NB4 (cell line): ENCODE results near the gene SLC9A3.

Experiments
- DNase-seq: peaks from one replicate; pipeline ENCODE4 v3.0.0; 2010; ENCODE audit warnings: low read depth
- H3K4me3 ChIP-seq: one replicate; pipeline ENCODE4 v1.5.1; 2011; ENCODE audit warnings: mild to moderate bottlenecking, low read depth, low read length, moderate library complexity
- MYC ChIP-seq: IDR thresholded peaks from 2 replicates; pipeline ENCODE4 v1.6.1; 2011; ENCODE audit warnings: low read depth, low read length
- POLR2A ChIP-seq: IDR thresholded peaks from 2 replicates; pipeline ENCODE4 v1.6.1; 2011; ENCODE audit warnings: mild to moderate bottlenecking; ENCODE audit not compliant: insufficient read length; ENCODE audit errors: extremely low read depth
- TF ChIP-seq, protein P1 (sequence below): IDR thresholded peaks from one replicate; pipeline ENCODE4 v1.5.1; 2012; ENCODE audit warnings: low read depth, low read length
- TF ChIP-seq, protein P2 (sequence below): IDR thresholded peaks from 2 replicates; pipeline ENCODE4 v1.6.1; 2011; ENCODE audit warnings: low read depth, low read length

The SLC9A3 gene

DNA sequence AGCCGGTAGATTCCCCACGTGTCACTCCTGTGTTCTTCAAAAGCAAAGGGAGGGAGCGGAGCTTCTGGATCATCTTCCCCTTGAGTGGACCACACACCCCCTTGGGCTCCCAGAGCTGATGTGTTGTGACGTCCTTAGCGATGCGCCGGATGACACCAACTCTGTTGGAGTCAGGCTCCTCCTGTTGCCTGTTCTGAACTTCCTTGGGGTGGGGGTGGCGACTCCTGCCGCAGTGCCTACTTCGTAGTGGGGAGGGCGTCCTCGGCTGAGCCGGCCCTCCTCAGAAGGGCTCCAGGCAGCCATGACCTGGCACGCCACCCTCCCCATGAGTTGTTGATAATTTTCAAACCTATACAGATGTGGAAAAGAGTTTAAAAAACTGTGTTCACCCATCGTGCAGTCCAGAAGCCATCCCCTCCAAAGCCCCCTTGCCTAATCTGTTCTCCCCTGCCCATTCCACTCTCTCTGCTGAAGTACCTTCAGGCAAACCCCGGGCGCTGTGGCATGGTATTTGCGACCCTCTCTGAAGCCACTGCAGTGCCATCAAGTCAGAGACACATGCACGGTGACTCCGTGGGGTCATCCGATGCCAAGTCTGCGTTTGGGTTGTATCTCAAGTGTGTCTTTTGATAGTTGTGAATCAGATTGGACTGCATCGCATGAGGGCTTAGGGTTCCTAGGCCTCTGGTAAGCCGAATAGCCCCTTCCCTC, 64.5 kb downstream of the SLC9A3 start:
- no peak for DNase-seq
- H3K4me3 ChIP-seq = no peak overlapping the region
- TF ChIP-seq, protein P1, sequence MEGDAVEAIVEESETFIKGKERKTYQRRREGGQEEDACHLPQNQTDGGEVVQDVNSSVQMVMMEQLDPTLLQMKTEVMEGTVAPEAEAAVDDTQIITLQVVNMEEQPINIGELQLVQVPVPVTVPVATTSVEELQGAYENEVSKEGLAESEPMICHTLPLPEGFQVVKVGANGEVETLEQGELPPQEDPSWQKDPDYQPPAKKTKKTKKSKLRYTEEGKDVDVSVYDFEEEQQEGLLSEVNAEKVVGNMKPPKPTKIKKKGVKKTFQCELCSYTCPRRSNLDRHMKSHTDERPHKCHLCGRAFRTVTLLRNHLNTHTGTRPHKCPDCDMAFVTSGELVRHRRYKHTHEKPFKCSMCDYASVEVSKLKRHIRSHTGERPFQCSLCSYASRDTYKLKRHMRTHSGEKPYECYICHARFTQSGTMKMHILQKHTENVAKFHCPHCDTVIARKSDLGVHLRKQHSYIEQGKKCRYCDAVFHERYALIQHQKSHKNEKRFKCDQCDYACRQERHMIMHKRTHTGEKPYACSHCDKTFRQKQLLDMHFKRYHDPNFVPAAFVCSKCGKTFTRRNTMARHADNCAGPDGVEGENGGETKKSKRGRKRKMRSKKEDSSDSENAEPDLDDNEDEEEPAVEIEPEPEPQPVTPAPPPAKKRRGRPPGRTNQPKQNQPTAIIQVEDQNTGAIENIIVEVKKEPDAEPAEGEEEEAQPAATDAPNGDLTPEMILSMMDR = no peak
- TF ChIP-seq, protein P2, sequence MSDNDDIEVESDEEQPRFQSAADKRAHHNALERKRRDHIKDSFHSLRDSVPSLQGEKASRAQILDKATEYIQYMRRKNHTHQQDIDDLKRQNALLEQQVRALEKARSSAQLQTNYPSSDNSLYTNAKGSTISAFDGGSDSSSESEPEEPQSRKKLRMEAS = no peak
- TF ChIP-seq MYC = no peak
- no peak for TF ChIP-seq POLR2A

DNA sequence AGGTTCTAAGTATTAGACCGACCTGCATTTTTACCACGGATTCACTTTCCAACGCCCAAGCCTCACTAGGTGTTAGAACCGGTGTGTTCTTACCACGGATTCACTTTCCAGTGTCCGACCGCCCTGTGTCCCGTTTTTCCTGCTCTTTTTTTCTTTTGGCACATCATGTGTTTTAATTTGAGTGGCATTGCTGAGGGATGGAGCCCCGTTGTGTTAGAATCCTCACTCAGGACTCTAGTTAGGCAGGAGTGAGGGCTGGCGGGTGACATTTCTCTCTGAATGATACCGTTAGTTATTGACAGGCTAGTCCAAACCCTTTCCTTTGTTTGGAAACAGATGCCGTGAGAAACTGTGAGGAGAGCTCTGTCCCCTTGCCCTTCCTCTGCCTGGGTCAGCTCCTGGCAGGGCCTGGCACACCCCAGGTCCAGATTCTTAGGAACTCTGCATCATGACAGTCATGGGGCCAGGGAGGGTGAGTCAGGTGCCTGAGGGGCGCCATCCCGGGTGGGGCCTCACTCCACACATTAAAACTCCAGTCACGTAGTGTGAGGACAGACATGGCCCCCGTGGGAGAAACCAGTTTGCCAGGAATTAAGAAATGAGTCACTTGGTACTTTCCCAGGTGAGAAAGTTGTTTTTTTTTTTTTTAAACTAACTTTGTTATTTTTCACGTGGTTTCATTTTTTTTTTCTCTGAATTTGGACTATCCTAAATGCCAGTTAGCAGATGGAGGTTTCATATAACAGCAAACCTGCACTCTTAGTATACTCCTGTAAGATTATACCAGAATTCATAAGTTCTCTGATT, 65.5 kb downstream of the SLC9A3 start:
- H3K4me3 ChIP-seq = no peak overlapping the region
- no peak for DNase-seq
- TF ChIP-seq, protein P1 = no peak
- TF ChIP-seq, protein P2 = no peak
- TF ChIP-seq POLR2A (no peak), MYC (no peak)

DNA sequence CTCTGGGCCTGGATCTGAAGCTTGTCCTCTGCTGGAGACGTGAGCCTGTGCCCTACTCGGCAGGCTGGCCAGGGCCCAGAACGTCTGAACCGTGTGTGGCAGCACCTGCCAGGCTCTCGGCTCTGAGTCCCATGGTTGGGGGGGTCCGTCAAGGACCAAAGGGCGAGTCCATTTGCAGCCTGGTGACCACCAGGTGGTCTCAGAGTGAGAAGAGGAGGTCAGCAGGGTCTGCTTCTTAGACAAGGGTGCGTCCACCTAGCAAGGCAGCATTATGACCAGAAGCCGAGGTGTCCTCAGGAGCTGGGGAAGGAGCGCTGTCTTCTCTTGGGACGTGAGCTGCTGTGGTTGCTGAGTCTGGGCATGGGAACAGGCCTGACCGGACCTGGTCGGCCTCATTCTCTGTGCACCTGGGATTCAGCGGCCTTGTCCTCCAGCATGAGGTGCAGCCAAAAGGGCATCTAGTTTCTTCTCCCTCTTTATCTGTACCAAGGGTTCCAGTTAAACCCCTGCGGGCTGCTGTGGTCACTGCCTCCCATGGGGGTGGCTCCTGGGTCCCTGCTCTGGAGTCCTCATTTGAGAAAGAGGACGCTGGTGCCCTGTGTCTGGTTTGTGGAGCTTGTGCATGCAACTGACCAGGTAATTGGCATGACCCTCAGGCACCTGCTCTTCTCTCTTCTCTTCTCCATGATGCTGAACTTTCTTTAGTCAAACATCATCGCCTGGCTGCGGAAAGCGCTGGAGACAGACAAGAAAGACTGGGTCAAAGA, 66.9 kb downstream of the SLC9A3 start:
- DNase-seq = no peak
- TF ChIP-seq, protein P2 = no peak
- TF ChIP-seq, protein P1 = no peak
- no peak for TF ChIP-seq MYC
- no peak for TF ChIP-seq POLR2A
- H3K4me3 ChIP-seq = no peak overlapping the region

DNA sequence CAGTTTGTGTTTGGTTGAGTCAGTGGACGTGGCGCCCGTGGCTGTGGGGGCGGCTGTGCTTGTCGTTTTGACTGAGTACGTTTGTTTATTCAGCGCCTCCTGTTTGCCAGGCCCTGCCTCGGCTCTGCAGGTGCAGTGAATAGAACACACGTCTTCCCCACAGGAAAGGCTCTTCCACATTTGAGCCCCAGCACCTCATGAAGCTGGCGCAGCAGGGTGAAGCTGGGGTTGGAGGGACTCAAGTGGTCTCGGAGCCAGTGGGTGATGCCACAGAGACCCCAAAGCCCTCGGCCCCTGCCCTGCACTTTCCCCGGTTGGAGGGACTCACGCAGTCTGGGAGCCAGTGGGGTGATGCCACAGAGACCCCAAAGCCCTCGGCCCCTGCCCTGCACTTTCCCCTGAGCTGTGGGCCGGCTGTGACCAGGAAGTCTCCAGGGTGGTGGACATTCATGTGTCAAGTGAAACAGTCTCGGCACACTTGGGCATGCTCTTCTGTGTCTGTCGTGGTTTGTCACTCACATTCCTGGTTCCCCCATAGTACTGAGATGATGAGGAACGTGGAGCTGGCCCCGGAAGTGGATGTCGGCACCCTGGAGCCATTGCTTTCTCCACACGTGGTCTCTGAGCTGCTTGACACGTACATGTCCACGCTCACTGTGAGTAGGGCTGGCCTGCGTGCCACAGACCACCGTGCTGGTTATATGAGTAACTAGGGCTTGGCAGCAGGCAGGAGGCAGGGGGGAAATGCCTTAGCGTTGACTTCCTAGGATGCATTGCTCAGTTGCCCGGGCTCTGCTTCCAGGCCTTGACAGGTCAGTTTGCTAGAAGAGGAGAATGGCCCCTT, 67.7 kb downstream of the SLC9A3 start:
- no peak overlapping the region for H3K4me3 ChIP-seq
- DNase-seq = no peak
- no peak for TF ChIP-seq POLR2A
- TF ChIP-seq, protein P1 = no peak
- TF ChIP-seq, protein P2 = no peak

DNA sequence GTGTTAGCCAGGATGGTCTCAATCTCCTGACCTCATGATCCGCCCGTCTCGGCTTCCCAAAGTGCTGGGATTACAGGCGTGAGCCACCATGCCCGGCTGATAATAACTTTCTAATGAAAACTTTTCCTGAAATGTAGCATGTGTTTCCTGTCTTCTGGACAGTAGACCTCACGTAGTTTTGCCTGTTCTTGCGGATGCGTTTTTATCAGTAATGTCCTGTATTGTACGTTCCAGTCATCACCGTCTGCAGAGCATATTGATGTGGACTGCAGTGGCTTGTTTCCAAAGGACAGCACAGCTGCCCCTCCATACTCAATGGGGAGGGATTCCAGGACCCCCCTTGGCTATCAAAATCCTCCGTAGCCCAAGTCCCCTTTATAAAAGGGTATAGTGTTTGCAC, 68.4 kb downstream of the SLC9A3 start:
- TF ChIP-seq POLR2A (no peak), MYC (no peak)
- TF ChIP-seq, protein P2 = no peak
- TF ChIP-seq, protein P1 = no peak
- DNase-seq = no peak
- H3K4me3 ChIP-seq = no peak overlapping the region
